Stomach smooth muscle (tissue), 2 donors: ENCODE results near the gene MEMO1.
"Not testable (repeated sequence)": the region's sequence is repeated elsewhere in the genome, so short reads cannot be mapped to it uniquely, and the experiment has no call there.

Experiments used
- H3K27ac ChIP-seq: one replicate; pipeline ENCODE4 v1.7.0; 2013; ENCODE audit warnings: mild to moderate bottlenecking, low read length, inconsistent platforms
- H3K27me3 ChIP-seq, 2 donors: one replicate each; pipeline ENCODE4 v1.7.0; 2013; ENCODE audit warnings: low read length in 2 of 2; ENCODE audit not compliant: insufficient read depth in 2 of 2, control insufficient read depth in 1 of 2
- H3K36me3 ChIP-seq, 2 donors: one replicate each; pipeline ENCODE4 v1.7.0; 2013; ENCODE audit warnings: low read length in 2 of 2; ENCODE audit not compliant: control insufficient read depth in 2 of 2, insufficient read depth in 2 of 2
- H3K4me1 ChIP-seq: one replicate; pipeline ENCODE4 v1.7.0; 2013; ENCODE audit warnings: low read length; ENCODE audit not compliant: control insufficient read depth, insufficient read depth
- H3K4me3 ChIP-seq, 2 donors: one replicate each; pipeline ENCODE4 v1.7.0; 2013; ENCODE audit warnings: low read length in 2 of 2
- H3K9ac ChIP-seq, 2 donors: one replicate each; pipeline ENCODE4 v1.7.0; 2013; ENCODE audit warnings: low read length in 2 of 2, mild to moderate bottlenecking in 1 of 2
- H3K9me3 ChIP-seq, 2 donors: one replicate each; pipeline ENCODE4 v1.7.0; 2013; ENCODE audit warnings: low read length in 2 of 2; ENCODE audit not compliant: control insufficient read depth in 2 of 2
- donor health status: healthy.
- donor health status: Pancreatic carcinoma.

The MEMO1 gene

GRCh38 chr2:31956934-31957333 is 53.9 kb downstream of the MEMO1 start:
- not testable (repeated sequence) for H3K9me3 ChIP-seq, H3K9ac ChIP-seq, H3K4me3 ChIP-seq, H3K27ac ChIP-seq, H3K4me1 ChIP-seq, H3K36me3 ChIP-seq, H3K27me3 ChIP-seq

- H3K9me3 ChIP-seq, result no peaks in the 10 kb centered on the region
- no peaks in the 10 kb centered on the region for H3K4me1 ChIP-seq
- no peaks in the 10 kb centered on the region for H3K27me3 ChIP-seq
- H3K9ac ChIP-seq, result no peak overlapping the region
- no peaks in the 10 kb centered on the region for H3K36me3 ChIP-seq
- H3K27ac ChIP-seq, result no peak overlapping the region
- no peak overlapping the region for H3K4me3 ChIP-seq
Observed at GRCh38 chr2:31956312-31956711, 54.5 kb downstream of the MEMO1 start.

GRCh38 chr2:31953095-31953494 is 57.7 kb downstream of the MEMO1 start:
- H3K9me3 ChIP-seq, result not testable (repeated sequence)

GRCh38 chr2:31950946-31951562 is 59.8 kb downstream of the MEMO1 start:
- Histone ChIP-seq H3K4me1 (no peaks in the 10 kb centered on the region), H3K27me3 (no peaks in the 10 kb centered on the region), H3K27ac (no peak overlapping the region), H3K4me3 (no peak overlapping the region), H3K36me3 (no peaks in the 10 kb centered on the region), H3K9ac (no peak overlapping the region), H3K9me3 (no peaks in the 10 kb centered on the region)

More at GRCh38 chr2:31953095-31953494, 57.7 kb downstream of the MEMO1 start:
- not testable (repeated sequence) for H3K4me1 ChIP-seq, H3K4me3 ChIP-seq, H3K27me3 ChIP-seq, H3K36me3 ChIP-seq, H3K27ac ChIP-seq, H3K9ac ChIP-seq

- Histone ChIP-seq H3K27me3 (no peaks in the 10 kb centered on the region), H3K36me3 (peaks cover 0 to 2% of the 10 kb centered on the region in 2 donors), H3K9ac (no peak overlapping the region), H3K9me3 (no peaks in the 10 kb centered on the region), H3K4me1 (no peaks in the 10 kb centered on the region), H3K27ac (no peak overlapping the region), H3K4me3 (no peak overlapping the region)
Observed at GRCh38 chr2:31947871-31948270, 62.9 kb downstream of the MEMO1 start.

- Histone ChIP-seq H3K36me3 (peaks cover 0 to 2% of the 10 kb centered on the region in 2 donors), H3K9ac (no peak overlapping the region), H3K4me1 (no peaks in the 10 kb centered on the region), H3K27me3 (no peaks in the 10 kb centered on the region), H3K27ac (no peak overlapping the region), H3K4me3 (no peak overlapping the region), H3K9me3 (no peaks in the 10 kb centered on the region)
Observed at GRCh38 chr2:31946838-31947237, 64.0 kb downstream of the MEMO1 start.

GRCh38 chr2:31945572-31945935 is 65.3 kb downstream of the MEMO1 start:
- H3K27ac ChIP-seq, result no peak overlapping the region
- H3K9me3 ChIP-seq, result no peaks in the 10 kb centered on the region
- H3K27me3 ChIP-seq, result no peaks in the 10 kb centered on the region
- peaks cover 0 to 2% of the 10 kb centered on the region in 2 donors for H3K36me3 ChIP-seq
- H3K4me3 ChIP-seq, result no peak overlapping the region
- no peaks in the 10 kb centered on the region for H3K4me1 ChIP-seq
- H3K9ac ChIP-seq, result no peak overlapping the region

- Histone ChIP-seq H3K27ac (no peak overlapping the region), H3K9me3 (no peaks in the 10 kb centered on the region), H3K27me3 (no peaks in the 10 kb centered on the region), H3K36me3 (peaks cover 0 to 2% of the 10 kb centered on the region in 2 donors), H3K4me3 (no peak overlapping the region), H3K4me1 (no peaks in the 10 kb centered on the region), H3K9ac (no peak overlapping the region)
Observed at GRCh38 chr2:31944828-31945571, 65.8 kb downstream of the MEMO1 start.

- H3K27me3 ChIP-seq, result no peaks in the 10 kb centered on the region
- H3K4me1 ChIP-seq, result no peaks in the 10 kb centered on the region
- no peak overlapping the region for H3K27ac ChIP-seq
- no peak overlapping the region for H3K9ac ChIP-seq
- peaks cover 0 to 2% of the 10 kb centered on the region in 2 donors for H3K36me3 ChIP-seq
- no peaks in the 10 kb centered on the region for H3K9me3 ChIP-seq
- no peak overlapping the region for H3K4me3 ChIP-seq
Observed at GRCh38 chr2:31943636-31944225, 67.1 kb downstream of the MEMO1 start.

- no peak overlapping the region for H3K9ac ChIP-seq
- peaks cover 0 to 2% of the 10 kb centered on the region in 2 donors for H3K36me3 ChIP-seq
- no peaks in the 10 kb centered on the region for H3K27me3 ChIP-seq
- no peaks in the 10 kb centered on the region for H3K9me3 ChIP-seq
- H3K27ac ChIP-seq, result no peak overlapping the region
- H3K4me3 ChIP-seq, result no peak overlapping the region
- no peaks in the 10 kb centered on the region for H3K4me1 ChIP-seq
Observed at GRCh38 chr2:31940920-31941319, 69.9 kb downstream of the MEMO1 start.

GRCh38 chr2:31937741-31938140 is 73.1 kb downstream of the MEMO1 start:
- Histone ChIP-seq H3K4me3 (no peak overlapping the region), H3K9ac (no peak overlapping the region), H3K4me1 (no peaks in the 10 kb centered on the region), H3K36me3 (no peaks in the 10 kb centered on the region), H3K27ac (no peak overlapping the region), H3K9me3 (no peaks in the 10 kb centered on the region), H3K27me3 (no peaks in the 10 kb centered on the region)
